SW480 (cell line): ENCODE data around the gene CCDC87.
A peak's percentile ranks its signal among the peaks of the same experiment; 100 is the strongest.
"Not testable (repeated sequence)": the region's sequence is repeated elsewhere in the genome, so short reads cannot be mapped to it uniquely, and the experiment has no call there.

Source experiments
- DNase-seq: peaks from one replicate; pipeline ENCODE4 v3.0.0-alpha.2; 2016; ENCODE audit warnings: low spot score

CCDC87 gene

DNA sequence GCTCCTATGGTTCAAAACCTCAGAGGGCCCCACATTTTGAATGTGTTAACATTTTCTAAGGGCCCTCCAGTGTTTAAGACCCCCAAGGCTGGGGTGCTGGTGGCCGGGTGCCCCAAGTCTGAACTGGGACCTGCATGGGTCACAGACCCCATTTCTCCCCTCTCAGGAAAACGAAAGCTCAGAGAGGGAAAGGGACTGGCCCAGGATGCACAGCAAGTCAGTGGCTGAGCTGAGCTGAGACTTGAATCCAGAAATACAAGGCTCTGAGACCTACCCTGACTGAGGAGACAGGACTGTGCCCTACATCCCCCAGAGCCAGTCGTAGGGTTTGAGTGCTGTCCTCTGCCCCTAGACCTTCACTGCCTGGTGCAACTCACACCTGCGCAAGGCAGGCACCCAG, 42.0 kb downstream of the CCDC87 start:
- DNase-seq = no peak

DNA sequence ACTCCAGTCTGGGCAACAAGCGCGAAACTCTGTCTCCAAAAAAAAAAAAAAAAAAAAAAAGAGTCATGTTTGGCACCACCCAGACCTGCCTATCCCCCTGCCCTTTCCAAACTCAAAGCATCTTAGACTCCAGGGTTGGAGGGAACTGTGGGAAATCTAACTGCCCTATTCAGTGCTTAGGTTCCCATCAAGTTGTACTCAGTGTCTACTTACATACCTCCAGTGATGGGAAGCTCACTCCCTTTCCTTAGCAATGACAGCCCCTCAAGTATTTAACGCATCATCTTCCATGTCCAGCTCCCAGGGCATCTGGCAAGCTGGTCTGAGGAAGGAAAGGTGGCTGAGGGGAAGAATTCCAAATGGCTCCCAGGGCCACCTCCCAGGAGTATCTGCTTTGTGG, 43.2 kb downstream of the CCDC87 start:
- DNase-seq = no peak

DNA sequence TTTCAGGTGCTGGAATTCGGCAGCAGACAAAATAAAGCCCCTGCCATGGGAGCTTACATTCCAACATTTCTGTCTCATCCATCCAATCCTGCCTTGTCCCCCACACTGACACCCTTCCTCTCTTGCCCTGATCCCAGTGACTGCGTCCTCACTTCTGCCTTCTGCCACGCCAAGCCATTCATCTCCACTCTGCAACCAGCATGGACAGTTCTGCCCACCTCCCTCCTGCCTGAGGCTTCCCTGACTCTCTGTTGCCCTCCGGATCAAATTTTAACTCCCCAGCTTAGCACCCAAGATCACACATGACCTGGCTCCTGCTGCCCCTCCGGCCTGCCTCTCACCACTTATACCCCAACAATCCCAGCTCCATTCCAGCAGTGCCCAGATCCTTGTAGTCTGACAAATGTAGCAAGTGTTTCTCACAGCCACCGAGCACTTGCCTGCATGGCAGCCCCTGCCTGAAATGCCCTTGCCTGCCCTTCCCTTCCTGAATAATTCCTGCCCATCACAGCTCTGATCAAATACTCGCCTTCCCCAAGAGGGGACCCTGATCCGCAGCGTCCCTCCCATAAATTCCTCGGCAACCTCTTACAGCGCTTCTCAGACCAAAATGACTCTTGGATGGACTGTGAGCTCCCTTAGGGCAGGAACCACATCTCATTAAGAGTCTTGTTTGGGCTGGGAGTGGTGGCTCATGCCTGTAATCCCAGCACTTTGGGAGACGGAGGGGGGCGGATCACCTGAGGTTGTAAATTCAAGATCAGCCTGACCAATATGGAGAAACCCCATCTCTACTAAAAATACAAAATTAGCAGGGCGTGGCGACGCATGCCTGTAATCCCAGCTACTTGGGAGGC, 43.9 kb downstream of the CCDC87 start:
- DNase-seq = no peak

DNA sequence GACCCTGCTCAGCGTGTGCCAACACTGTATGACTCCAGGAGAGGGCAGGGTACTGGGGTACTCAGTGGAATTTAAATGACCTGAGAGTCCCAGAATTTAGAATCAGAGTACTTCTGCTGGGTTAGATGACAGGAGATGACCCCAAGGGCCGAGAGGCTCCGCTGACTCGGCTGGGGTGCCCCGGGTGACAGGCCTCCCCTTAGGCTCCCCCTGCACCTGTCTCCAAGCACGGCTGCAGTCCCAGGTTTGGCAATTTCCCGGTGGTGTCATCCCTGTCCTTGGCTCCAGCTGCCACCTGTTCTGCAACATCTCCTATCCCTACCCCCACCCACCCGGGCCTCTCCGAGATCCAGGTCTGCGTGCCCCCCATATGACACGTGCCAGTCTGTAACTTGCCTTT, 44.8 kb downstream of the CCDC87 start:
- DNase-seq = no peak

DNA sequence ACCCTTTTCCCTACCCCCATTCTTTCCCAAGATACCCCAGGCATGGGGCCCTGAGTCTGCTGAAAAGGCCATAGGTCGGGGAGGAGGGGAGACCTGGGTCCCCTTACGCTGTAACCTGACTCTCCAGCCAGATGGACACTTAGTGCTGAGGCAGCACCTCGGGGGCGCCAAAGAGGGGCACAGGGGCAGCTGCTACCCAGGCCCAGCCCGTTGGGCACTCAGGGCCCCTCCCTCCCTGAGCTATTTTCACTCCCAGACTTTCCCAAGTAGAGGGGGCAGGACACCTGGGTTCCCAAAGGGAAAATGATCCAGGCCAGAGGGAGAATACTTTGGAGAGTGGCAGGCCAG, 45.2 kb downstream of the CCDC87 start:
- no peak for DNase-seq

DNA sequence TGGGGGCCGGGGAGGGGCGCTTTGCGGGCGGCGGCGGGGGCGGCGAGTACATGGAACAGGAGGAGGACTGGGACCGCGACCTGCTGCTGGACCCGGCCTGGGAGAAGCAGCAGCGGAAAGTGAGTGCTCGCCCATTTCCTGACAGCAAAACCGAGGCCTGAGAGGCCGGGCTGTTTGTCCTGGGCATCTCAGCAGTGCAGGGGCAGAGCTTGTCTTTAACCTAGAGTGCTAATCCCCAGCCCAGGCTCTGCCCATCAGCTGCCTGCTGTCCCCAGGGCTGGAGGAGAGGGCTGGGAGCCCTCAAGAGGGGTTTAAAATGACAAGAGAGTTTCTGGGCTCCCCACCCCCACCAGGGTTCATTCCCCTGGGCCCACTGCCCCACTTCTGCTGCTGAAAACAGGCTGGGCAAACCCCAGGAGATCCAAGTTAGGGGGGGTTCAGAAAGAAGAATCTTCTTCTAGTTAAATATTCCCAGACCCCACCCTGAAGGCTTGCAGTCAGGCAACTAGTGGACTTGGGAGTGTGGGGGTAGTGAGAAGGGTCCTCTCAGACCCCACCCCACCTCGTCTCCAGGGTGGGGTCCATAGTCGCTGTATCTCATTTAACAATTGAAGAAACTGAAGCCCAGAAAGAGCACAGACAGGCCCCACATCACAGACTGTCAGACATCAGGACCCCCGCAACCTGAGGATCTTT, 45.7 kb downstream of the CCDC87 start:
- no peak for DNase-seq

DNA sequence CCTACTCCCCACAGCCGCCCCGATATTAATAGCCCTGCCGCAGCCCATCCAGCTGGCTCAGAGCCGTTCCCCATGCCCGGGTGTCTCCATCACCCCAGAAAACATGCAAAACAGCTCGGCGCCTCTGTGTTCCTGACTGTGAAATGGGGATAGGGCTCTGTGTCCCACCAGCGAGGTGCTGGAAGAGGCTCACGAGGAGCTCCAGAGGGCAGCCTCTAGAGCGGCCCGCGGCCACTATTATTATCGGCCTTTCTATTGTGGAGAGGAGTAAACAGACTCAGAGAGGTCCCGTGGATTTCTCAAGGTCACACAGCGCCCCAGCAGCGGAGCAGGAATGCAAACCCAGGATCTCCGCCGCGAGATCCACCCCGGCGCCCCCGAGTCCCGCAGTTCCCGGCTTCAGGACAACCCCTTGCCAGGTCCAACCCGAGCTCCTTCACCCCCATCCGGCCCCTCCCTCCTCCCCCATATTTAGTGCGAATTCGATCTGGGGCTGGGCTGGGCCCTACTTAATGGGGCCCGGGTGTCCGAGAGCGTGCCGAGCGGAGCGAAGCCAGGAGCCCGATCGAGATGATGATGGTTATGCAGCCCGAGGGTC, 46.4 kb downstream of the CCDC87 start, which contains the start of gene ACTN3:
Gene ACTN3, plus strand, starts transcription at position 536 of the 598 bp plus-strand sequence. Its CDS starts 35 bp downstream, at position 571.
- DNase-seq = no peak

DNA sequence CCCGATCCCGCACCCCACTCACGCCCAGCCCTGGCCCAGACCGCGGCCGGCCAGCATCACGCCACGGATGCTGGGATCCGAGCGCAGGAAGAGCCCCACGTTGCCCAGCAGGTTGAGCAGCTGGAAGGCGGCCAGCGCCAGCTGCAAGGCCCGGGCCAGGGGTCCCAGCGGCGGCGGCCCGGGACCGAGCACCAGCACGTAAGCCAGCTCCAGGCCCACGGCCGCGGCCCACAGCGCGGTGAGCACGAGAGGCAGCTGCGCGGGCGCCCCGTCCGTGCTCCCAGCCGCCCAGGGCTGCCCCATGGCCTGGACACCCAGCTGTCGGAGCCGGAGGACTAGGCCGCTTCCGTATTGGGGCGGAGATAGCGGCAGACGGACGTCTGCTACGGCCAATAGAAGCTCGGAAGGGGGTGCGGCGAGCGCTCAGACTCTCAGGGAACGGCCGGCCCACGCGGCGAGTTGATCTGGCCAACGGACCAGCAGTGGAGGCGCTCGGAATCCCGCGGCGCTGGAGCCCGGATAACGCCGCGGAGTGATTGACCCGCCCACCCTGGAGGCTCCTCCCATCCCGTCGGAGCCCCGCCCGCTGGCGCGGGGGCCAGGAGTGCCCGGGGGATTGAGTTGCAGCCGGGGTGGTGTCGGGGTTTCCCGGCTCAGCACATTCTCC, 47.0 kb downstream of the CCDC87 start, which contains the start of gene ZDHHC24:
Gene ZDHHC24, minus strand, starts transcription at position 348 of the 667 bp plus-strand sequence. Its CDS starts 45 bp downstream, at position 303.
- DNase-seq = peak; percentile 96

DNA sequence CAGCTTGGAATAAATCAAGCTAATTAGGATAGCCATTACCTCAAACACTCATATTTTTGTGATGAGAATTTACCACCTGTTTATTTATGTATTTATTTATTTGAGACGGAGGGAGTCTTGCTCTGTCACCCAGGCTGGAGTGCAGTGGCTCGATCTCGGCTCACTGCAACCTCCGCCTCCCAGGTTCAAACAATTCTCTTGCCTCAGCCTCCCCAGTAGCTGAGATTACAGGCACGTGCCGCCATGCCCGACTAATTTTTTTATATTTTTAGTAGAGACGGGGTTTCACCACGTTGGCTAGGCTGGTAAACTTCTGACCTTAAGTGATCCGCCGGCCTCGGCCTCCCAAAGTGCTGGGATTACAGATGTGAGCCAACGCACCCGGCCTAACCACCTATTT, 47.9 kb downstream of the CCDC87 start:
- not testable (repeated sequence) for DNase-seq

DNA sequence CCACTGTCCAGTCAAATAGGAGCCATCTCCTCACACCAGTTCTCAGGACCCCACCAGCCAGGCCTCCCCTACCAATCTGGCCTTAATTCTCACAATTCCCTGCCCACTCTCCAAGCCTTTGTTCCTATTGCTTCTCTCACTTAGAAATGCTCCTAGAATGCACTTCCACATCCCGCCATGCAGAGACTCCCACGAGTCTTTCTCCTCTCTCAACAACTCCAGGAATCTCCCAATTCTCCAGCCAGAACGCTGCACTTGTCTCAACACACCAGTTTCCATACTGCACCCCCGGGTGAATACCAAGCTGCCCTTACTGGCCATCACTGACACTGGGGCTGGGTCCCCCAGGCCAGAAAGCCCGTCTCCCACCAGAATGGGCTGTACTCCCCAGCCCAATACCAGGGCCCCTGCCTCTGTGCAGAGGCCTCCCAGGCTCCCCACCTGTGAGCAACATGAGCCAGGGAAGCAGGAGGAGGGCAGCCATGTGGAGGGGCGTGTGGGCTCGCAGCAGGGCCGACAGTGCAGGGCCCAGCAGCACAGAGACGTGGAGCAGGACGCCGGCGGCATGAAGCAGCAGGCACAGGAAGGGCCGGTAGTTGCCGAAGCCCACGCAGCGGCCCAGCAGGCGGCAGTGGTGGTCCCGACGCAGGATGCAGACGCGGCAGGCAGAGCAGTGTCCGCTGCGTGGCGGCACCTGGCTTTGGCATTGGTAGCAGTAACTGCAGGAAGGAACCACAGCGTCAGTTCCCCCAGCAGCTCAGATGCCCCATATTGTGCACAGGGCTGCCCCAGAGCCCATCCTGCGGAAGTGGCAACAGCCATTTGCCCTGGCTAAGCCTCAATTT, 49.4 kb downstream of the CCDC87 start:
- DNase-seq = no peak

DNA sequence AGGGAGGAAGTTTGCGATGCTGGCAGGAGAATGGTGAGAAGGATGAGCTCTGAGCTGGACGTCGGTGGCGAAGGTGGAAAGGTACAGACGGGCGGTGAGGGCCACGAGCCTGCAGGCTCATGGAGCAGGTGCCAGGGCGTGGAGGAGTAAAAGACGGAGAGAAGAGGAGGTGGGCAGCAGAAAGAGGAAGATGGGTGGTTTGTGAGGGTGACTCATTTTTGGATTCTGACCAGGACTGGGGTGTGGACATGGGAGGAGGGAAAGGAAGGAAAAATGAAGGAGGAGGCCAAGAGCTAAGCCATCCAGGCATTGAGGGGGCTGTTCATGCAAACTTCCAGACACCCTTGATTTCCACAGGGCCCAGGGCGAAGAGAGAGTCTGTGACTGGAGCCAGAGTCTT, 50.5 kb downstream of the CCDC87 start:
- no peak for DNase-seq

DNA sequence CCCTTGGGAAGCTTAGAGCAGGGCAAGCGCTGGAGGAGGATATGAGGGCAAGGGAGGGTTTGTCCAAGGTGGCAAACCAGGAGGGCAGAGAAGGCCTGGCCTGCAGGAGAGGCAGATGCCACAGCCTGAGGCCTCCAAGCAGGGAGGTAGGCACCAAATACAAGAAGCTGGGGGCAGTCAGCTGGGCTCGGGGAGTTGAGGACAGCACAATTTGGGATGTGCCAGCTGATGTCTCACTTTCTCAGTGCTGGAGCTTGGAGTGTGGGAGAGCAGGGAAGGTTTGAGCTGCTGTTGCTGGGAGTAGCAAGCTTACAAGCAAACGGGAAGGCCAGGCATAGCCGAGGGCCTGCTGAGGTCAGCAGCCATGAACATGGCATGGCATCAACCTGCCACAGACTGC, 51.0 kb downstream of the CCDC87 start:
- DNase-seq = no peak

DNA sequence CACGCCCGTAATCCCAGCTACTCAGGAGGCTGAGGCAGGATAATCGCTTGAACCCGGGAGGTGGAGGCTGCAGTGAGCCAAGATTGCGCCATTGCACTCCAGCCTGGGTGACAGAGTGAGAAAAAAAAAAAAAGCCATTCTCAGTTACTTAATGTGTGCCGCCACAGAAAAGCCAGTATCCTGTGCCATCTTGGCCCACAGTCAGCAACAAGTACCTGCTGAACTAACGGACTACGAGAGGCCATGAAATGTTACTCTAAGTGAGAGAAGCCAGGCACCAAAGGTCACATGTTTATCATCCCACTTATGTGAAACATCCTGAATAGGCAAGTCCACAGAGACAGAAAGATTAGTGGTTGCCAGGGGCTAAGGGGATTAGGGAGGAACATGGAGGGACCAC, 52.3 kb downstream of the CCDC87 start:
- not testable (repeated sequence) for DNase-seq
